HK-2 (cell line): ENCODE measurements around the gene SPAG6.

Experiments used
- DNase-seq: peaks from one replicate; pipeline ENCODE4 v3.0.0-alpha.2; 2018; ENCODE audit not compliant: unreplicated experiment

The SPAG6 gene

GRCh38 chr10:22460101-22460500 is 114.8 kb downstream of the SPAG6 start:
- DNase-seq, result no peak

DNA sequence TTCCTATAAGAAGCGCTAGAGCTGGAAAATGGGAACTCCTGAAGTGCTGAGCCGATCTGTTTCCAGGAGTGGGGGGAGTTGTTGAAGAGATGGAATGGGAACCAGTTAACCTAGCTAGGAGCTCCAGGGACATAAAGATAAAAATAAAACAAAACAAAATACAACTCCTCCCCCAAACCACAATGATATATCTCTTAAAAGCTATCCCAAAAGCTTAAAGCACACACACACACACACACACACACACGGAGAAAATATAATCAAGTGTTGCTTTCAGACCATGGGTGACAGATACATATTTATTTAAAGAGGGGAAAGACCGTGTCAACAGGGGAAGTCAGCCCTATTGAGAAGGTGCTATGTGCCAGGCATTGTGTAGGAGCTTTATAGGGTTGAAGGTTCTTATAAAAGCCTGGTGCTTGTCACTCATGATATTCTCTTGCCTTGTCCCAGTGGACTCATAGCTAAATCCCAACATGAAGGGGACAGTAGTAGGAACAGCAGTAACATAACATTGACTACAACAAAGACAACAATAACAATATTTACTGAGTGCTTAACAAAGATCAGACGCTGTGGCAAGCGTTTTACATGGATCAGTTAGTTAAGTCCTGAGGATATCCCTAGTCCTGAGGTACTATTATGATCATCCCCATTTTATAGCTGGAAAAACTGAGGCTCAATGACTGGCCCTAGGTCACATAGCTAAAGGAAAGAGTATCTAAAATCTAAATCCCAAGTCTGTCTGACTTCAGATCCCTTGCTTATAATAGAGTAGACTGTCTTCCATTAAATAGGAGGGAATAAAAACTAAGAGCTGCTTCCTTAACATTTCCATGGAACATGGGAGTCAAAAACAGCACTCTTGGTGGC is 115.5 kb downstream of the SPAG6 start:
- no peak for DNase-seq

- no peak for DNase-seq
Measured at GRCh38 chr10:22461891-22462290, 116.6 kb downstream of the SPAG6 start.

DNA sequence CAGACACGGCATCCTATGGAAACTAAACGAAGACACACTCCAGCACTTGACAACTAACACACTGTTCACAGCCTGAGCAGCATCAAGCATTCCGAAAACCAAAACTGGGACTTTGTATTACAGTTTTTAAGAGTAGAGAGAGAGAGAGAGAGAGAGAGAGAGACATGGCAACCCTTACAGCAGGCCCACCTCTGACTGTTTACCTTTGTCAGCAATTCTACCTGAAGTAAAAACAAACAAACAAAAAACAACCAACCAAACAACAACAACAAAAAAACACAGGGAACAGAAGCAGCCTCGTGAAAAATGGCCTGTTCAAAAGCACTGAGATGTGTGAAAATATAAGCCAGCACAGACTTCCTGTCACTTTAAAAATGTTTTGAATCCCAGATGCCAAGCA is 118.0 kb downstream of the SPAG6 start:
- DNase-seq, result no peak

GRCh38 chr10:22464966-22465629 is 119.8 kb downstream of the SPAG6 start:
- DNase-seq, result no peak

GRCh38 chr10:22466763-22467334 is 121.6 kb downstream of the SPAG6 start:
- DNase-seq, result no peak
